Raji (cell line): Measurements from ENCODE around the gene FUT4.

Experiments used
- POLR2A ChIP-seq: IDR thresholded peaks from 2 replicates; pipeline ENCODE4 v1.6.1; 2011; ENCODE audit warnings: low read depth, low read length, control low read depth; ENCODE audit not compliant: insufficient read depth

Gene FUT4

GRCh38 chr11:94549146-94549545 is 5.4 kb downstream of the FUT4 start:
- no peak for TF ChIP-seq POLR2A

- no peak for TF ChIP-seq POLR2A
Observed at GRCh38 chr11:94550513-94550912, 6.8 kb downstream of the FUT4 start.

GRCh38 chr11:94553938-94554337 is 10.2 kb downstream of the FUT4 start:
- no peak for TF ChIP-seq POLR2A

GRCh38 chr11:94557421-94557820 is 13.7 kb downstream of the FUT4 start:
- no peak for TF ChIP-seq POLR2A

- no peak for TF ChIP-seq POLR2A
Observed at GRCh38 chr11:94557992-94558391, 14.3 kb downstream of the FUT4 start.

- no peak for TF ChIP-seq POLR2A
Observed at GRCh38 chr11:94558468-94558867, 14.7 kb downstream of the FUT4 start.

- TF ChIP-seq POLR2A, result no peak
Observed at GRCh38 chr11:94558932-94559331, 15.2 kb downstream of the FUT4 start.

GRCh38 chr11:94559361-94559760 is 15.6 kb downstream of the FUT4 start:
- no peak for TF ChIP-seq POLR2A

GRCh38 chr11:94560834-94561233 is 17.1 kb downstream of the FUT4 start:
- TF ChIP-seq POLR2A, result no peak

- TF ChIP-seq POLR2A, result no peak
Observed at GRCh38 chr11:94563176-94563847, 19.6 kb downstream of the FUT4 start.

GRCh38 chr11:94563848-94564467 is 20.2 kb downstream of the FUT4 start:
- TF ChIP-seq POLR2A, result no peak

- no peak for TF ChIP-seq POLR2A
Observed at GRCh38 chr11:94567181-94567670, 23.5 kb downstream of the FUT4 start, which contains the start of gene PIWIL4. TSS of gene PIWIL4 (plus strand) at chr11:94567368. CDS start at chr11:94567519, 151 bp downstream.

- TF ChIP-seq POLR2A, result no peak
Observed at GRCh38 chr11:94568200-94568599, 24.5 kb downstream of the FUT4 start.

- TF ChIP-seq POLR2A, result no peak
Observed at GRCh38 chr11:94568717-94569116, 25.0 kb downstream of the FUT4 start.

- TF ChIP-seq POLR2A, result no peak
Observed at GRCh38 chr11:94574193-94574961, 30.7 kb downstream of the FUT4 start.

- no peak for TF ChIP-seq POLR2A
Observed at GRCh38 chr11:94576306-94576705, 32.6 kb downstream of the FUT4 start.
